Measurements from ENCODE around the gene LPIN1. TPM values are rescaled to one million over a fixed set of nuclear protein-coding genes. Genes with fewer than 3 reads are reported as not detected.

Gene LPIN1
- total RNA-seq, 1 experiment from 2014 or later: 4.4 TPM

- Mint-ChIP-seq H3K4me1 (no peaks in the 10 kb centered on the region; a peak in 1 of 4 replicates), H3K4me3 (no peak overlapping the region), H3K27ac (no peak overlapping the region), H3K36me3 (ENCODE audit: insufficient read depth in 1 of 3, low read depth in 3 of 3) (no peaks in the 10 kb centered on the region), H3K27me3 (ENCODE audit: low read depth) (no peaks in the 10 kb centered on the region), H3K9me3 (no peaks in the 10 kb centered on the region)
- Histone ChIP-seq H3K56ac (ENCODE audit: insufficient read length, low read depth, low read length) (no peak overlapping the region), H3K27ac (ENCODE audit: insufficient read length, low read depth, low read length) (no peak overlapping the region), H3K23me2 (ENCODE audit: insufficient read length, low read depth, low read length, poor library complexity, severe bottlenecking) (no peaks in the 10 kb centered on the region), H2BK15ac (ENCODE audit: low read depth, low read length) (no peak overlapping the region), H4K5ac (ENCODE audit: insufficient read length, low read depth, low read length) (no peak overlapping the region), H3K23ac (ENCODE audit: insufficient read length, low read depth, low read length) (no peak overlapping the region), H3K14ac (ENCODE audit: insufficient read depth, low read length) (no peak overlapping the region), H4K8ac (replicated peaks; ENCODE audit: insufficient read length, low read depth, low read length) (no peak overlapping the region), H3T11ph (ENCODE audit: low read length) (no peak overlapping the region), H3K9ac (ENCODE audit: extremely low read depth, insufficient read length, low read length) (no peak overlapping the region), H3K79me2 (ENCODE audit: insufficient read depth, low read length) (no peaks in the 10 kb centered on the region), H3K79me1 (ENCODE audit: insufficient read depth, low read depth, low read length, poor library complexity, severe bottlenecking) (no peaks in the 10 kb centered on the region), H4K20me1 (ENCODE audit: control insufficient read depth, insufficient read depth, insufficient read length) (no peaks in the 10 kb centered on the region), H3K4me2 (ENCODE audit: insufficient read depth, insufficient read length, low read length) (no peak overlapping the region), H2BK12ac (ENCODE audit: insufficient read length, low read depth, low read length) (no peak overlapping the region), H3K27me3 (ENCODE audit: insufficient read depth, low read length) (no peaks in the 10 kb centered on the region), H3K4ac (ENCODE audit: low read depth, low read length) (no peak overlapping the region), H3K4me1 (ENCODE audit: insufficient read depth, low read length) (no peaks in the 10 kb centered on the region), H2AFZ (ENCODE audit: low read length) (no peak overlapping the region), H2BK5ac (ENCODE audit: insufficient read length, low read length) (no peak overlapping the region), H2AK5ac (ENCODE audit: insufficient read length, low read length) (no peak overlapping the region), H3K9me3 (ENCODE audit: control insufficient read depth, low read depth, low read length) (no peaks in the 10 kb centered on the region), H3K18ac (ENCODE audit: insufficient read length, low read depth, low read length) (no peak overlapping the region), H2BK20ac (ENCODE audit: low read depth, low read length, poor library complexity, severe bottlenecking) (no peak overlapping the region), H4K91ac (ENCODE audit: insufficient read length, low read depth, low read length) (no peak overlapping the region), H2BK120ac (ENCODE audit: low read depth, low read length, poor library complexity, severe bottlenecking) (no peak overlapping the region)
- no peak for DNase-seq
- TF ChIP-seq, protein P1, sequence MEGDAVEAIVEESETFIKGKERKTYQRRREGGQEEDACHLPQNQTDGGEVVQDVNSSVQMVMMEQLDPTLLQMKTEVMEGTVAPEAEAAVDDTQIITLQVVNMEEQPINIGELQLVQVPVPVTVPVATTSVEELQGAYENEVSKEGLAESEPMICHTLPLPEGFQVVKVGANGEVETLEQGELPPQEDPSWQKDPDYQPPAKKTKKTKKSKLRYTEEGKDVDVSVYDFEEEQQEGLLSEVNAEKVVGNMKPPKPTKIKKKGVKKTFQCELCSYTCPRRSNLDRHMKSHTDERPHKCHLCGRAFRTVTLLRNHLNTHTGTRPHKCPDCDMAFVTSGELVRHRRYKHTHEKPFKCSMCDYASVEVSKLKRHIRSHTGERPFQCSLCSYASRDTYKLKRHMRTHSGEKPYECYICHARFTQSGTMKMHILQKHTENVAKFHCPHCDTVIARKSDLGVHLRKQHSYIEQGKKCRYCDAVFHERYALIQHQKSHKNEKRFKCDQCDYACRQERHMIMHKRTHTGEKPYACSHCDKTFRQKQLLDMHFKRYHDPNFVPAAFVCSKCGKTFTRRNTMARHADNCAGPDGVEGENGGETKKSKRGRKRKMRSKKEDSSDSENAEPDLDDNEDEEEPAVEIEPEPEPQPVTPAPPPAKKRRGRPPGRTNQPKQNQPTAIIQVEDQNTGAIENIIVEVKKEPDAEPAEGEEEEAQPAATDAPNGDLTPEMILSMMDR (conservative IDR thresholded peaks at IDR 0.05): no peak
- WGBS (ENCODE audit: extremely low coverage, insufficient read length, low lambda C conversion rate): no CpG with 5 or more reads among the region's 9 CpGs
These were observed 46.5 kb upstream of the LPIN1 start for GRCh38 chr2:11699686-11700670.

All from H9 (cell line).